Keratinocyte (primary cell): Measurements from ENCODE around the gene OAF. TPM values are rescaled to one million over a fixed set of nuclear protein-coding genes. Genes with fewer than 3 reads are reported as not detected.

ENCODE experiments used
- DNase-seq: peaks from one replicate; pipeline ENCODE4 v3.0.0-alpha.2; 2011; ENCODE audit warnings: low read depth, missing footprints, low spot score
- FAIRE-seq: peaks from 2 replicates; lab custom pipeline; 2011; peaks lifted over from hg19 to GRCh38; lab: Jason Lieb, UNC
- H2AFZ ChIP-seq: 2 replicates; pipeline ENCODE4 v1.6.0; 2012; ENCODE audit warnings: low read length, control low read depth, inconsistent platforms; ENCODE audit not compliant: control insufficient read depth
- H3K27ac ChIP-seq: 2 replicates; pipeline ENCODE4 v1.5.1; 2011; ENCODE audit warnings: low read length; ENCODE audit not compliant: control insufficient read depth, insufficient read depth
- H3K27me3 ChIP-seq: 3 replicates; pipeline ENCODE4 v1.6.0; 2011; ENCODE audit warnings: low read length; ENCODE audit not compliant: control insufficient read depth, insufficient read depth; ENCODE audit errors: extremely low read depth
- H3K36me3 ChIP-seq, 2 experiments: 2 replicates in 1 of 2; 3 replicates in 1 of 2; pipeline ENCODE4 v1.5.1; 2011; ENCODE audit warnings: low read length in 2 of 2, mild to moderate bottlenecking in 1 of 2; ENCODE audit not compliant: control insufficient read depth in 2 of 2, insufficient read depth in 2 of 2; ENCODE audit errors: extremely low read depth in 1 of 2
- H3K4me1 ChIP-seq: 3 replicates; pipeline ENCODE4 v1.5.1; 2011; ENCODE audit warnings: low read length; ENCODE audit not compliant: control insufficient read depth, insufficient read depth; ENCODE audit errors: extremely low read depth
- H3K4me2 ChIP-seq: 3 replicates; pipeline ENCODE4 v1.6.0; 2011; ENCODE audit warnings: low read depth, low read length; ENCODE audit not compliant: control insufficient read depth, insufficient read depth; ENCODE audit errors: extremely low read depth
- H3K4me3 ChIP-seq, 3 experiments: fragments of 200-600 bp in 1 of 3; sonication (generic) in 1 of 3; 2 replicates in 2 of 3; 3 replicates in 1 of 3; pipeline ENCODE4 v1.5.1; 2011 to 2016; ENCODE audit warnings: low read length in 3 of 3, mild to moderate bottlenecking in 3 of 3, control low read depth in 2 of 3, inconsistent platforms in 1 of 3, low read depth in 1 of 3, mixed read lengths in 1 of 3, mixed run types in 1 of 3, moderate library complexity in 1 of 3; ENCODE audit not compliant: control insufficient read depth in 2 of 3, insufficient read depth in 2 of 3; ENCODE audit errors: extremely low read depth in 1 of 3
- H3K79me2 ChIP-seq: 2 replicates; pipeline ENCODE4 v1.6.0; 2012; ENCODE audit warnings: low read length; ENCODE audit not compliant: control insufficient read depth, insufficient read depth
- H3K9ac ChIP-seq: 3 replicates; pipeline ENCODE4 v1.6.0; 2011; ENCODE audit warnings: low read length; ENCODE audit not compliant: control insufficient read depth, insufficient read depth; ENCODE audit errors: extremely low read depth
- H3K9me1 ChIP-seq: 3 replicates; pipeline ENCODE4 v1.6.0; 2011; ENCODE audit warnings: low read length; ENCODE audit not compliant: control insufficient read depth, insufficient read depth; ENCODE audit errors: extremely low read depth
- H3K9me3 ChIP-seq: 2 replicates; pipeline ENCODE4 v1.5.1; 2012; ENCODE audit warnings: low read depth, low read length; ENCODE audit not compliant: control insufficient read depth
- H4K20me1 ChIP-seq: 3 replicates; pipeline ENCODE4 v1.6.0; 2011; ENCODE audit warnings: low read length; ENCODE audit not compliant: control insufficient read depth, insufficient read depth; ENCODE audit errors: extremely low read depth
- CTCF ChIP-seq, 3 experiments: IDR thresholded peaks in 1 of 3; conservative IDR thresholded peaks in 1 of 3; optimal IDR thresholded peaks in 1 of 3; 2 replicates in 2 of 3; 3 replicates in 1 of 3; pipeline versions ENCODE3 to v1.5.1; 2011; ENCODE audit warnings: low read length in 3 of 3, mild to moderate bottlenecking in 3 of 3, moderate library complexity in 2 of 3, control low read depth in 1 of 3, inconsistent platforms in 1 of 3; ENCODE audit not compliant: insufficient read depth in 2 of 3; ENCODE audit errors: extremely low read depth in 1 of 3
- EZH2 ChIP-seq: IDR thresholded peaks from one replicate; pipeline ENCODE4 v1.6.1; 2012; ENCODE audit warnings: inconsistent platforms, mild to moderate bottlenecking, low read length, moderate library complexity
- dilution Hi-C: fragments of 300-500 bp; cut with MboI; formaldehyde crosslinking; loops from one replicate; pipeline ENCODE4 v1.7.0; 2020; ENCODE audit warnings: low sequenced_read_pairs; ENCODE audit not compliant: extremely low pct_ligation_motif_present
- polyA plus RNA-seq, 5 experiments: library from polyadenylated mRNA; depleted of rRNA in 3 of 5; stranded (reverse) in 3 of 5; stranded (forward) in 1 of 5; unstranded in 1 of 5; fragments of >200 nt; gene quantifications; 1 replicate in 1 of 5; 2 replicates in 3 of 5; 3 replicates in 1 of 5; pipeline versions ENCODE4 v1.2.1 to v1.2.3, GENCODE V29; 2011 to 2012; ENCODE audit warnings: missing spikeins in 2 of 5, low read depth in 1 of 5, low replicate concordance in 1 of 5

Gene OAF
- polyA plus RNA-seq, 1 donor (not counting 4 experiments of a cell fraction or from before 2014, with no cell fraction given), result 11.2 TPM

GRCh38 chr11:120215634-120216033, 4.8 kb downstream of the OAF start:
- Histone ChIP-seq H3K79me2 (no peaks in the 10 kb centered on the region), H3K9me3 (no peaks in the 10 kb centered on the region), H3K9me1 (no peaks in the 10 kb centered on the region), H3K27me3 (no peaks in the 10 kb centered on the region), H3K4me1 (peaks cover 10% of the 10 kb centered on the region), H3K4me3 (no peak overlapping the region), H3K4me2 (no peak overlapping the region), H3K27ac (no peak overlapping the region), H4K20me1 (peaks cover 2% of the 10 kb centered on the region), H2AFZ (no peak overlapping the region), H3K36me3 (peaks cover 0 to 4% of the 10 kb centered on the region in 2 experiments), H3K9ac (no peak overlapping the region)
- TF ChIP-seq CTCF (optimal IDR thresholded peaks at IDR 0.05 in 1 of 3, IDR thresholded peaks at IDR 0.05 in 1 of 3, conservative IDR thresholded peaks at IDR 0.05 in 1 of 3; ENCODE audit: extremely low read depth in 1 of 3, insufficient read depth in 2 of 3, low read length in 3 of 3) (no peak), EZH2 (no peak)
- dilution Hi-C loops, result no loop called here
- no peak for DNase-seq
- FAIRE-seq, result no peak

- peaks cover 7% of the 10 kb centered on the region for H3K4me1 ChIP-seq
- no peak overlapping the region for H2AFZ ChIP-seq
- no peak overlapping the region for H3K27ac ChIP-seq
- FAIRE-seq, result no peak
- peaks cover 0 to 4% of the 10 kb centered on the region in 2 experiments for H3K36me3 ChIP-seq
- no peak overlapping the region for H3K4me3 ChIP-seq
- H3K79me2 ChIP-seq, result no peaks in the 10 kb centered on the region
- no peaks in the 10 kb centered on the region for H3K9me1 ChIP-seq
- no peaks in the 10 kb centered on the region for H3K27me3 ChIP-seq
- TF ChIP-seq CTCF (optimal IDR thresholded peaks at IDR 0.05 in 1 of 3, IDR thresholded peaks at IDR 0.05 in 1 of 3, conservative IDR thresholded peaks at IDR 0.05 in 1 of 3; ENCODE audit: extremely low read depth in 1 of 3, insufficient read depth in 2 of 3, low read length in 3 of 3) (no peak), EZH2 (no peak)
- dilution Hi-C loops, result no loop called here
- H3K9me3 ChIP-seq, result no peaks in the 10 kb centered on the region
- no peak for DNase-seq
- H3K9ac ChIP-seq, result no peak overlapping the region
- no peak overlapping the region for H3K4me2 ChIP-seq
- H4K20me1 ChIP-seq, result peaks cover 2% of the 10 kb centered on the region
These were observed 5.7 kb downstream of the OAF start for GRCh38 chr11:120216426-120217102.
